ENCODE measurements around the gene DNAJC12.
A peak's percentile ranks its signal among the peaks of the same experiment; 100 is the strongest.

The DNAJC12 gene

GRCh38 chr10:67793313-67793712 lies 44.7 kb downstream of the DNAJC12 start:
- TF ChIP-seq TAF1 (IDR thresholded peaks at IDR 0.05; ENCODE audit: borderline replicate concordance, insufficient read depth, low read length): no peak
- no peak for TF ChIP-seq POLR2AphosphoS5 (IDR thresholded peaks at IDR 0.05; ENCODE audit: low read depth, low read length)
- no peak for TF ChIP-seq REST (IDR thresholded peaks at IDR 0.05; ENCODE audit: insufficient read depth in 1 of 2, low read depth in 2 of 2, low read length in 2 of 2)
- TF ChIP-seq FOXP2 (optimal IDR thresholded peaks at IDR 0.05; ENCODE audit: borderline replicate concordance, extremely low read depth, extremely low read length, insufficient read depth): no peak
- no peak for TF ChIP-seq SIN3A (IDR thresholded peaks at IDR 0.05; ENCODE audit: borderline replicate concordance, insufficient read depth, low read length)

DNA sequence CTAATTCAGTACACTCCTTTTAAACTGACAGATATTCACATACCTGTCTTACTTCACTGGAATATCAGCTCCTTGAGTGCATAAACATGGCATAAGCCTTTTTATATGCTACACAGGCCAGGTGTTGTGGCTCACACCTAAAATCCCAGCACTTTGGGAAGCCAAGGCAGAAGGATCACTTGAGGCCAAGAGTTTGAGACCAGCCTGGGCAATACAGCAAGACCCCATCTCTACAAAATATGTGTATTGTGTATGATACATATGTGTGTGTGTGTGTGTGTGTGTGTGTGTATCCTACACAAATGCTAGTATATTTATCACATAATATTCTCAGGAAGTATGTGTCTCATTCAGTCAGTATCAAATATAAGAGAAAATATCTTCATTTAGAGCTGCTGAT lies 45.3 kb downstream of the DNAJC12 start:
- TF ChIP-seq TAF1 (IDR thresholded peaks at IDR 0.05; ENCODE audit: borderline replicate concordance, insufficient read depth, low read length) (no peak), POLR2AphosphoS5 (IDR thresholded peaks at IDR 0.05; ENCODE audit: low read depth, low read length) (no peak), SIN3A (IDR thresholded peaks at IDR 0.05; ENCODE audit: borderline replicate concordance, insufficient read depth, low read length) (no peak), REST (IDR thresholded peaks at IDR 0.05; ENCODE audit: insufficient read depth in 1 of 2, low read depth in 2 of 2, low read length in 2 of 2) (no peak), FOXP2 (optimal IDR thresholded peaks at IDR 0.05; ENCODE audit: borderline replicate concordance, extremely low read depth, extremely low read length, insufficient read depth) (no peak)

GRCh38 chr10:67790534-67791408 lies 47.2 kb downstream of the DNAJC12 start:
- TF ChIP-seq POLR2AphosphoS5 (IDR thresholded peaks at IDR 0.05; ENCODE audit: low read depth, low read length) (peak; percentile 38; the same call in 1 of the 2 replicates), SIN3A (IDR thresholded peaks at IDR 0.05; ENCODE audit: borderline replicate concordance, insufficient read depth, low read length) (no peak), FOXP2 (optimal IDR thresholded peaks at IDR 0.05; ENCODE audit: borderline replicate concordance, extremely low read depth, extremely low read length, insufficient read depth) (no peak), REST (IDR thresholded peaks at IDR 0.05; ENCODE audit: insufficient read depth in 1 of 2, low read depth in 2 of 2, low read length in 2 of 2) (0 out of 4 replicates have a peak, but pooled peaks of 1 of the 2 experiments have one; percentile 11), TAF1 (IDR thresholded peaks at IDR 0.05; ENCODE audit: borderline replicate concordance, insufficient read depth, low read length) (no peak)

- TF ChIP-seq SIN3A (IDR thresholded peaks at IDR 0.05; ENCODE audit: borderline replicate concordance, insufficient read depth, low read length) (no peak), TAF1 (IDR thresholded peaks at IDR 0.05; ENCODE audit: borderline replicate concordance, insufficient read depth, low read length) (no peak), REST (IDR thresholded peaks at IDR 0.05; ENCODE audit: insufficient read depth in 1 of 2, low read depth in 2 of 2, low read length in 2 of 2) (no peak), FOXP2 (optimal IDR thresholded peaks at IDR 0.05; ENCODE audit: borderline replicate concordance, extremely low read depth, extremely low read length, insufficient read depth) (no peak), POLR2AphosphoS5 (IDR thresholded peaks at IDR 0.05; ENCODE audit: low read depth, low read length) (no peak)
Measured at GRCh38 chr10:67789769-67790168, 48.2 kb downstream of the DNAJC12 start.
